Psoas muscle (tissue), 8 donors: ENCODE data around the gene CFAP221. TPM values are rescaled to one million over a fixed set of nuclear protein-coding genes. Genes with fewer than 3 reads are reported as not detected.

Source experiments
- ATAC-seq, 4 donors: fragments of 200-7000 bp; cut with Tn5 transposase; one replicate each; pipeline ENCODE4 v1.9.1; 2020; ENCODE audit warnings: moderate library complexity in 3 of 4, mild to moderate bottlenecking in 2 of 4
- DNase-seq, 2 donors: peaks; one replicate each; pipeline ENCODE4 v3.0.0-alpha.2; 2020
- H3K27ac ChIP-seq: fragments of 200-600 bp; one replicate; pipeline ENCODE4 v1.8.0; 2022
- H3K27me3 ChIP-seq, 3 donors: fragments of 200-600 bp in 1 of 3; one replicate each; pipeline versions ENCODE4 v1.6.1 to v1.8.0; 2013 to 2022; ENCODE audit warnings: low read length in 2 of 3, mild to moderate bottlenecking in 2 of 3, moderate library complexity in 1 of 3; ENCODE audit not compliant: insufficient read depth in 3 of 3
- H3K36me3 ChIP-seq, 2 donors: fragments of 200-600 bp in 1 of 2; one replicate each; pipeline versions ENCODE4 v1.6.1 to v1.8.0; 2013 to 2022; ENCODE audit warnings: low read depth in 1 of 2, mild to moderate bottlenecking in 1 of 2, moderate library complexity in 1 of 2; ENCODE audit not compliant: insufficient read depth in 1 of 2
- H3K4me1 ChIP-seq: fragments of 200-600 bp; one replicate; pipeline ENCODE4 v1.8.0; 2022
- H3K4me3 ChIP-seq: fragments of 200-600 bp; one replicate; pipeline ENCODE4 v1.8.0; 2022; ENCODE audit warnings: mild to moderate bottlenecking
- H3K9me3 ChIP-seq: fragments of 200-600 bp; one replicate; pipeline ENCODE4 v1.8.0; 2022
- CTCF ChIP-seq: fragments of 200-600 bp; IDR thresholded peaks from one replicate; pipeline ENCODE4 v1.8.0; 2022; ENCODE audit warnings: antibody characterized with exemption
- WGBS, 3 donors: extraction: QIAGEN DNeasy Blood & Tissue Kit; methylation state at CpG; one replicate each; pipeline versions ENCODE4 v1.1.6 to v1.1.7; 2013; 5-methylcytosine and 5-hydroxymethylcytosine counted together
- intact Hi-C, 2 donors: fragments of 100-400 bp; cut with DNase I; formaldehyde crosslinking; loops; one replicate each; pipeline versions ENCODE4 v1.11.0 to v1.14.2; 2022
- polyA plus RNA-seq, 3 donors: library from polyadenylated mRNA; stranded (reverse); fragments of 200-250 nt; gene quantifications; one replicate each; pipeline ENCODE4 v1.2.3, GENCODE V29; 2013
- total RNA-seq, 4 donors: library from RNA; stranded (reverse); fragmentation: NEBNext Ultra II Directional in 2 of 4; extraction: Animal tissue kit (Norgen Biotek cat#: 25700) in 2 of 4; gene quantifications; one replicate each; pipeline versions ENCODE4 v1.2.1 to v1.2.4, GENCODE V29; 2021 to 2023
- donor health status: healthy with polysubstance abuse.
- donor health status: DM: no; HTN: no; CAD: no; lungs with moderate emphysema.
- donor health status: Bipolar disorder and iron deficiency.
- donor health status: healthy.
- donor health status: DM: yes; HTN: yes; CAD: no.
- donor health status: DM: no; HTN: no; CAD: no.
- donor health status: DM: no; HTN: no; CAD: no.
- donor health status: DM: yes; HTN: yes; CAD: no.

CFAP221 gene
- total and polyA plus RNA-seq, 7 donors, result 0.36 to 0.88 TPM; not detected in 5

DNA sequence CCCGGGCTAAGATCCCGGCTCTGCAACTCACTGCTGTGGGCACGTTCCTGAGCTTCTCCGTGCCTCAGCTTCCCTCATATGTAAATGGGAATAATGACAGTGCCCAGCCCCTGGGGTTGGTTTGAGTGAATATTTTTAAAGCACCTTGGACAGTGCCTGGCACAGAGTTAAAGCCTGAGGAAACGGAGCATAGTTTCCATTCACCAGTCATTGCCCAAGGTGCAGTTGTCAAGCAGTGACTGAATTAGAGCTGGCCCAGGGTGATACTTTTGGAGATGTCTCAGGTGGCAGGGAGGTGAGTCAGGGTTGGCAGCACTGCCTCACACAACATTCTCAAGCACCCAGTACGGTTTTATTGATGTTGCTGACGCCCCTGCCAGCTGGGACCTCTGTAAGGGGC is 146.9 kb downstream of the CFAP221 start:
- peak; percentile 80 to 89 (median 86) for ATAC-seq
- Histone ChIP-seq H3K9me3 (no peaks in the 10 kb centered on the region), H3K36me3 (peaks cover 0 to 21% of the 10 kb centered on the region in 2 donors), H3K4me1 (no peaks in the 10 kb centered on the region), H3K27me3 (no peaks in the 10 kb centered on the region), H3K27ac (no peak overlapping the region), H3K4me3 (no peak overlapping the region)
- whole genome bisulfite sequencing, 3 donors, result 58 to 67% (median 60%) methylated on average over 7 of the region's 7 CpGs
- no peak for DNase-seq
- TF ChIP-seq CTCF, result no peak
- intact Hi-C loops, result no loop called here

- WGBS, 3 donors, result 64 to 67% (median 64%) methylated on average over 12 of the region's 12 CpGs
- peaks cover 0 to 19% of the 10 kb centered on the region in 2 donors for H3K36me3 ChIP-seq
- no peak for DNase-seq
- no peaks in the 10 kb centered on the region for H3K4me1 ChIP-seq
- TF ChIP-seq CTCF, result no peak
- no peaks in the 10 kb centered on the region for H3K9me3 ChIP-seq
- H3K4me3 ChIP-seq, result no peak overlapping the region
- H3K27ac ChIP-seq, result no peak overlapping the region
- no peak for ATAC-seq
- intact Hi-C loops, result no loop called here
- H3K27me3 ChIP-seq, result no peaks in the 10 kb centered on the region
Measured at GRCh38 chr2:119691651-119692245, 147.5 kb downstream of the CFAP221 start.

DNA sequence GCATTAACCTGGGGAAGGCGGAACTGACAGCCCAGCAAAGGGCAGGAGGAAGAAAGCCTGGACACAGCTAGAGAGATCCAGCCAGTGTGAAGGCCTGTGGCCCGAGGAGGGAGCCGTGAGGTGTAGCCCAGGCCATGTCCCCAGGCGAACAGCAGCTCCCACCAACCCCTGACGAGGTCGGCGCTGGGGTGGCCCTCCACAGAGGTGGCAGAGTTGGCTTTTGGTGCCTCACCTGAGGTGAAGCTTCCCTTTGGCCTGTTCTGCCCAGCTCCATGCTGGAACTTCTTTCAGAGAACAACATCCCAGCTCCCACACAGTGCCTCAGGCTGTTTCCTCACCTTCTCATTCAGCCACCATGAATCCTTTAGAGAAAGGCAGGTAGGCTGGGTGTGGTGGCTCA is 148.1 kb downstream of the CFAP221 start:
- Histone ChIP-seq H3K27me3 (no peaks in the 10 kb centered on the region), H3K4me1 (peaks cover 5% of the 10 kb centered on the region), H3K9me3 (no peaks in the 10 kb centered on the region), H3K27ac (no peak overlapping the region), H3K4me3 (no peak overlapping the region), H3K36me3 (peaks cover 0 to 13% of the 10 kb centered on the region in 2 donors)
- no peak for TF ChIP-seq CTCF
- intact Hi-C loops, result no loop called here
- DNase-seq (no peak), ATAC-seq (no peak)
- WGBS, 3 donors, result 87 to 92% (median 92%) methylated on average over 7 of the region's 7 CpGs

DNA sequence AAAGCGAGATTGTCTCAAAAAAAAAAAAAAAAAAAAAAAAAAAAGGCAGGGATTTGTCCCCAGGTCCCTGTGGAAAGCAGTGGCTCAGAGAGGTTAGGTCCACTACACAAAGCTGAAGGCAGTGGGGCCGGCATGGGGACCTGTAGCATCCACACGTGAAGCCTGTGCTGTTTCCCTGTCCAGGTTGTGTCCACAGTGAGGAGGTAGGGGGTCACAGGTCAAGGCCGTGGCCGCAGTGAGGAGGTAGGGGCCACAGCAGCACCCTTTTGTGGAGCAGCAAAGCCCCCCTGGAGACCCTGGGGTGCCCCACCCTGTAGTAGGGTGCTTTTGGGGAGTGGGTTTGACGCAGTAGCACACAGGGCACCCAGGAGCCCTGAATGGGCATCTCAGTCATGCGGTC is 148.7 kb downstream of the CFAP221 start:
- TF ChIP-seq CTCF, result no peak
- no peak overlapping the region for H3K27ac ChIP-seq
- H3K9me3 ChIP-seq, result no peaks in the 10 kb centered on the region
- intact Hi-C loops, result no loop called here
- H3K27me3 ChIP-seq, result no peaks in the 10 kb centered on the region
- H3K4me1 ChIP-seq, result peaks cover 5% of the 10 kb centered on the region
- ATAC-seq (no peak), DNase-seq (no peak)
- 74 to 83% (median 81%) methylated on average over 7 of the region's 7 CpGs for WGBS, 3 donors
- peaks cover 0 to 9% of the 10 kb centered on the region in 2 donors for H3K36me3 ChIP-seq
- no peak overlapping the region for H3K4me3 ChIP-seq

GRCh38 chr2:119693567-119693966 is 149.3 kb downstream of the CFAP221 start:
- H3K9me3 ChIP-seq, result no peaks in the 10 kb centered on the region
- H3K36me3 ChIP-seq, result peaks cover 0 to 3% of the 10 kb centered on the region in 2 donors
- intact Hi-C loops, result no loop called here
- H3K27me3 ChIP-seq, result no peaks in the 10 kb centered on the region
- peaks cover 5% of the 10 kb centered on the region for H3K4me1 ChIP-seq
- TF ChIP-seq CTCF, result no peak
- H3K4me3 ChIP-seq, result no peak overlapping the region
- 76 to 83% (median 80%) methylated on average over 3 of the region's 3 CpGs for WGBS, 3 donors
- H3K27ac ChIP-seq, result no peak overlapping the region
- ATAC-seq (no peak), DNase-seq (no peak)
